Activated CD4-positive, CD25-positive, alpha-beta regulatory T cell treated with anti-CD3 and anti-CD28 coated beads, Interleukin-2, amount 50 U/mL, for 72 hours (primary cell): ENCODE results near the gene WTAP.
"Not testable (repeated sequence)": the region's sequence is repeated elsewhere in the genome, so short reads cannot be mapped to it uniquely, and the experiment has no call there.

ENCODE experiments used
- DNase-seq: peaks from one replicate; pipeline ENCODE4 v3.0.0; 2021

Gene WTAP

DNA sequence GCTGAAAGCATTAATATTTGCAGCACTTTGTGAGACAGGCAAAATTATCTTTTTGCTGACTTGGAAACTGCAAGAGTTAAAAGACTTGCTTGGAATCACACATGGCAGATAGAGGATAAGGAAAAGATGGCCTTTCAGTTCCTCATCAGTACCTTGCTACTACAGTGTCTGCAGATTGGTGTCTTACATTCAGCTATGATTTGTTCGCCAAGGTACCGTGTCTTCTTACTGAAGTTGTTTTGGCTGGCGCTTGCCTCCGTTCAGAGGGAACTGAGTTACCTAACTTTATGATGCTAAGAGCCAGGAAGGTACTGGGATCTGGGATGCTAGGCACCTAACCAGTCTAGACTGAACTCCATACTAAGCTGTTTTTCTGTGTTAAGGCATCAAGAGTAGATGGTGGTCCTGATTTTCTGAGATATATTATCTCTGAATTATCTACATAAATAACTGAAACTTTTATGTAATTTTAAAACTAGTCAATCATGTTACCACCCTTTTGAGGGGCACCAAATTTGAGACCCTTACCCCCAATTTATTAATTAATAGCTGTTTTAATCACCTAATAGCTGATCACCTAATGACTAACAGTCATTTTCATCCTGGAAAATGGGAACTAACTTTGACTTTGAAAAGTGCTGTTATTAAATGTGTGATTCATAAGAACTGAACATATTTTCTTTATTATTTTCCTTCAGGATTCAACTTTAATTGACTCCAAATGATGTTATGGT is 2.5 kb downstream of the WTAP start:
- DNase-seq, result no peak

GRCh38 chr6:159730332-159730676 is 3.0 kb downstream of the WTAP start:
- no peak for DNase-seq

- DNase-seq, result not testable (repeated sequence)
These were observed 5.2 kb downstream of the WTAP start for GRCh38 chr6:159732550-159732949.

DNA sequence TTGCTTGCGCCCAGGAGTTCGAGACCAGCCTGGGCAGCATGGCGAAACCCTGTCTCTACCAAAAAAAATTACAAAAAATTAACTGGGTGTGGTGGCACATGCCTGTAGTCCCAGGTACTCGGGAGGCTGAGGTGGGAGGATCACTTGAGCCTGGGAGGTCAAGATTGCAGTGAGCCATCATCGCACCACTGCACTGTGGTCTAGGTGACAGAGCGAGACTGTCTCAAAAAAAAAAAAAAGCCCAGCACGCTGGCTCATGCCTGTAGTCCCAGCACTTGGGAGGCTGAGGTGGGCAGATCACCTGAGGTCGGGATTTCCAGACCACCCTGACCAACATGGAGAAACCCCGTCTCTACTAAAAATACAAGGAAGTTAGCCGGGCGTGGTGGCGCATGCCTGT is 6.1 kb downstream of the WTAP start:
- not testable (repeated sequence) for DNase-seq

GRCh38 chr6:159736908-159737307 is 9.6 kb downstream of the WTAP start:
- no peak for DNase-seq

DNA sequence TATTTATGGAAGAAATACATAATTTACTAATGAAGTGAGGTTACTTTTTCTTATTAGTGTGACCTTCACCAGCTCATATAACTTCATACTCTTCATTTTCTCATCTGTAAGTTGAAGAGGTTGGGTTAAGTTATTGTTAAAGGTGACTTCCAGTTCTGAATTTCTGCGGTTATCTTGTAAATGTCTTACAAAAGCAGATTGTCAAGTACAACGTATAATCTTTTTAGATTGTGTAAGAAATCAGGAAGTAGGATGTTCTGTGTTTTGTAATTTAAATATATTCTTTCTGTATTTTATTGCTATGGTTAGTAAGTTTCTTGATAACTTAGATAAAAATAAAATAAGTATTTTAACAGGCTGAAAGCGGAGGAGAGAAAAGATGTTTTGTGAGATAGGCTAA is 12.0 kb downstream of the WTAP start:
- no peak for DNase-seq

- DNase-seq, result no peak
These were observed 14.9 kb downstream of the WTAP start for GRCh38 chr6:159742165-159742564.

DNA sequence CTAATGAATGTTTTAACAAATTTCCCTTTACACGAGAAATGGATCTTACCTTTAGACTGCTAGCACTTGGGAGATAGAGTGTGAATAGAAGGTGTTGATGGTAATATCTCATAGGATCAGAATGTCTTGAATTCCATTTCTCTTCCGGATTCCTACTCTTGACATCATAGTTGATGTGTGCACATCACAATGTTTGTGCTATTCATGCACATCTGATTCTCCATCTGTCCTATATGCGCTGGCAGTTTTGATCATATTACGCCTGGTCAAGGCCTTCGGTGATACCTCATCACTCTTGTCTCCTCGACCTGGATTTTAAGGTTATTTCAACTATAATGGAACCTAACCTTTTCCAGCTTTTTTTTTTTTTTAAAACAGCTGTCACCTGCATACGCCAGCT is 17.8 kb downstream of the WTAP start:
- DNase-seq, result no peak

- no peak for DNase-seq
These were observed 19.5 kb downstream of the WTAP start for GRCh38 chr6:159746759-159747158.

DNA sequence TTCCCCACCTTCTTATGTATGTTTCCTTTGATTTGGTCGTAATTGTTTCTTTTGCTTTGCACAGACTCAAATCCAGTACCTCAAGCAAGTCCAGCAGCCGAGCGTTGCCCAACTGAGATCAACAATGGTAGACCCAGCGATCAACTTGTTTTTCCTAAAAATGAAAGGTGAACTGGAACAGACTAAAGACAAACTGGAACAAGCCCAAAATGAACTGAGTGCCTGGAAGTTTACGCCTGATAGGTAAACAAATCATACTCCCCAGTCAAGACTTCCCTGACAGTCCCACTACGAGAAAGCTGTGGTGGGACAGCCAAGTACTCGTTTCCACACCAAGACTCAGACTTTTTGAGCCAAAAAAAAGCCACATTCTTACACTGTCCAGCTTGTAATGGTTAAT is 20.8 kb downstream of the WTAP start:
- not testable (repeated sequence) for DNase-seq

- no peak for DNase-seq
These were observed 24.1 kb downstream of the WTAP start for GRCh38 chr6:159751448-159751847.

DNA sequence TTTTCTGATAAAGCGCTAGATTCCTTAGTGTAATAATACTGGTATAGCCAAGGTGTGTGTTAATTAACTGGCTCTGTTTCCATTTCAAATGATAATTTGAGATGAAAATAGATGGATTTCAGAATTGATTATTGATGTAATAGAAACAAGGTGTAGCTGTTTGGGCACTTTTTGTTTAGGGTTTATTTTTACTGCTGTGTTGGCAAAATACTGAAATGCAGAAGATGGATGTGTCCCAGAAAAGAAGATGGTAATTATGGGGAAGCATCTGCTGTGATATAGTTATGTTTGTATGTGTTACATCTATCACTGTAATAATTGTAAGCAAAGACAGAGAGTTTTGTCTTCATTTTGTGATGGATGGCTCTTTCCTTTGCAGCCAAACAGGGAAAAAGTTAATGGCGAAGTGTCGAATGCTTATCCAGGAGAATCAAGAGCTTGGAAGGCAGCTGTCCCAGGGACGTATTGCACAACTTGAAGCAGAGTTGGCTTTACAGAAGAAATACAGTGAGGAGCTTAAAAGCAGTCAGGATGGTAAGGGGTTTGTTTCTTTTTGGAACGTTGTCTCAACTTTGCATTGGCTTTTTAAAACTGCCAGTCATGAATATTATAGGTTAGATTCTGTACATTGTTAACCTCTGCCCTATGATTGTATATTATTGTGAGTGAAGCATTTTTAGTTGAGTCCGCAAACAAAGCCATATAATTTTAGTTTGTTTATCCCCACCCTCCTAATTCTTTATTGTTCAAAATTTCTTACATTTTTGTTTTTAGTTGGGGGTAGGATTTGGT is 26.0 kb downstream of the WTAP start:
- no peak for DNase-seq

DNA sequence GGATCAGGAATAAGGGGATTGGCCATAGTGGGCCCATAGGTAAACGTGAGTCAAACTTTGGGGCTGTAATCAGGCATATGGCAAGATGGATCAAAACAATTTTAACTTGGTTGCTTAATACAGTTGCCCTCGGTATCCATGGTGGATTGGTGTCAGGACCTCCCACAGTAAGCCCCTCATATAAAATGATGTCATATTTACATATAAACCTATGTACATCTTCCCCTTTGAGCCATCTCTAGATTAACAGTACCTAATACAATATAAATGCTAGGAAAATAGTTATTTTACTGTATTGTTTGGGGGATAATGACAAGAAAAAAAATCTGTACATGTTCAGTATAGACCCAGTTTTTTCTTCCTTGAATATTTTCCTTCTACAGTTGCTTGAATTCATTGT is 27.1 kb downstream of the WTAP start:
- DNase-seq, result no peak

GRCh38 chr6:159754959-159755914 is 27.9 kb downstream of the WTAP start:
- no peak for DNase-seq

- DNase-seq, result no peak
These were observed 29.2 kb downstream of the WTAP start for GRCh38 chr6:159756508-159756907.

DNA sequence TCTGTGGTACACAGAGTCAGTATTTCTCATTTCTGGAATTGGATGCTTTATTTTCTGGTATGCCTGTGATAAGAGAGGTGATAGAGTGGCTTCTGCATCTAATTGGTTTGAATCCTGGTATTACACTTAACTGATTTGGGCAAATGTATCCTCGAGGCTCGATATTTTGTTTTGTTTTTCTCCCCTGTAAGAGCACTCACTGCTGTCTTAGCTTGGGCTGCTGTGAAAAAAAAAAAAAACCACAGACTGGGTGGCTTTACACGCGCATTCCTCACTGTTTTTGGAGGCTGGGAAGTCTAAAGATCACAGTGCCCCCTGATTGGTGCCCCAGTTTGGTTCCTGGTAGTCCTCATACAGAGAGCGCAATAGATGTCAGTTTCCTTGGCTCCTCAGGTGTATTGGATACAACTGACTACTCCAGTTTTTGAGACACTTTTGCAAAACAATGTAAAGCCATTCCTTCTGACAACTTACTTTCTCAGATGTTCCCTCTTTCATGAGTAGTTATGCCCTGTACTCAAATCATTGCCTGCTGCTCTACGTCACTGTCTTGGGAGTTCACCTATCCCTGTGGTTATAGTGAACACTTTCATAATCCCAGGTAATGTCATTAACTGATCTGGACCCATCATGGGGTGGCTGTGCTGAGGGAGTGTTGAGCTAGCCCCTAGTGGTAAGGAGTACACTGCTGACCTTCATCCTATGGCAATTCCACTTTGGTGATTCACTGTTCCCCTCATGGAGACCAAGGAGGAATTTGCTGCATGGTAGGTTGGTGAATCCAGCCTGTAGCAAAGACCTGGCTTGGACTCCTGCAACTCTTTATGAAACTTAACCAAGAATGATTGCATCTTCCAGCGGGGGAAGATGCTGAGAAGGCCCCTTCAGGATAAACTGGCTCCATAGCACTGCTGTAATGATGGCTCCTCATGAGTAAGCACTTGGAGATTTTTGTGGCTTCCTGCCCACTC is 31.0 kb downstream of the WTAP start:
- DNase-seq, result no peak

GRCh38 chr6:159759645-159760044 is 32.3 kb downstream of the WTAP start:
- DNase-seq, result no peak

DNA sequence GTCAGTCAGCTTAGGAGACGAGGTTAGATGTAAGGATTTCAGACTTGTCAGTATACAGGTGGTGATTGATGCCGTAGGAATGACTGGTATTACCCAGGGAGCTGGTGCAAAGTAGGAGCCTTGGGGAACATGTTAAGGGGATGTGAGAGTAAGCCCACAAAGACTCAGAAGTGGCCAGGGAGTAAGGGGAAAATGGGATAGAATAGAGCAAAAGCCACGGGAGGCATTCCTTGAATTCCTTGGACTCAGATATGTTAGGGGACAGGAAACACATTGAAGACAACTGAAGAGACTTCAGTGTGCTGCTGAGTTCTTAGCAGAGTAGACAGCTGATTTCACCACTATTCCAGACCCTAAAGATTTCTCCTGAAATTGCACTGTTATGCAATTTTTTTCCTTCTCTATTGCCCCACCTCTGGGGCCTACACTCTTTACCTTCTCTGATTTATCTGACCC is 33.3 kb downstream of the WTAP start:
- DNase-seq, result no peak

- no peak for DNase-seq
These were observed 34.0 kb downstream of the WTAP start for GRCh38 chr6:159761129-159761872.

DNA sequence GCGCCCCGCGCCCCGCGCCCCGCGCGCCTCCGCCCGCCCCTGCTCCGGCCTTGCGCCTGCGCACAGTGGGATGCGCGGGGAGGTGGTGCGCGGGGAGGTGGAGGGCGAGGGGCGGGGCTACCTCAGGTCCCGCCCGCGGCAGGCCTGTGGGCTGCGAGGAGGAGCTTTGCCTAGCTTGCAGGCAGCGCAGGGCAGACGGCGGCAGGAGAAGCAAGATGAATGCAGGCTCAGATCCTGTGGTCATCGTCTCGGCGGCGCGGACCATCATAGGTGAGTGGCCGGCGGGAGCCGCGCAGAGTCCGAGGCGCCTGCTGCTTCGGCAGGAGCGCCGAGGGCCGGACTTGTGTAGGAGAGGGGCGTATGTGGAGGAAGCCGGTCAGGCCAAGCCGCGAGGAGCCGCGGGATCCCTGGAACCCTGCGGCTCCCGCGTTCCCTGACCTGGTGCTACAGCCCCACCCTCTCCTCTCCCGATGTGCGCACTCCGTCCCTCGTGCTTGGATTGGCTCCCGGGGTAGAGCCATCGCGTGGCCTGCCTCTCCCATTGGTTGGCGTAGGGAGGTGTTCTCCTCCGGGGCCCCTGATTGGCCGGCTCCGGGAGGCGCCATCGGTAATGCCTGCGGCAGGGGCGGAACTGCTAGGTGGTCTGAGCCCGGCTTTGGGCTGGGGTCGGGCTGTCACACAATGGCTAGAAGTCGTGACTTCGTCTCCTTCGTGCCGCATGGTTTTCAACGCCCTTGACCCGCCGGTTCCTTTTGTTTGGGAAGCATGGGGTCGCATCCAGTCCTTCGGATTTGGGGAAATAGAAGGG is 34.8 kb downstream of the WTAP start, which contains the start of gene ACAT2:
ACAT2 (plus strand) TSS at position 173 of the 808 bp plus-strand sequence; CDS start at position 216, 43 bp downstream.
- DNase-seq, result peak; percentile 90
